Middle frontal gyrus (tissue), 1 donor: Measurements from ENCODE around the gene CPNE4.

ENCODE experiments used
- DNase-seq: peaks from one replicate; pipeline ENCODE4 v3.0.0-alpha.2; 2015; ENCODE audit warnings: low spot score; ENCODE audit errors: extremely low spot score

CPNE4 gene

DNA sequence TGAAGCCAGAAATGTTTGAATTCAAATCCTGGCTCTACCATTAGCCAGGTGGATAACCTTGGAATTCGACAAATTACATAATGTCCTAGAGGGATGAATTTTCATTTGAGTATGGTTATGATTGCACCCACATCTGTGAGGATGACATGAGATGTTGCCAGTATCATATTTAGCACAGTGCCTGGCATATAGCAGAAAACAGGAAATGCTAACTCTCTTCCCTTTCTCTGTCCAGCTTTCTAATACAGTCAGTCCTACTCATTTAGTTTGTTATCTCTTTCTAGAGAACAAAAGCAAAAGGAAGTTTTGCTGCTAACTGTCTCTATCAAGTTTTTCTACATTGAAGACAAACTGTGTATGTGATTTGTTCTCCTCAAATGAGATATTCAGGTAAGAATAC is 231.7 kb downstream of the CPNE4 start:
- no peak for DNase-seq

DNA sequence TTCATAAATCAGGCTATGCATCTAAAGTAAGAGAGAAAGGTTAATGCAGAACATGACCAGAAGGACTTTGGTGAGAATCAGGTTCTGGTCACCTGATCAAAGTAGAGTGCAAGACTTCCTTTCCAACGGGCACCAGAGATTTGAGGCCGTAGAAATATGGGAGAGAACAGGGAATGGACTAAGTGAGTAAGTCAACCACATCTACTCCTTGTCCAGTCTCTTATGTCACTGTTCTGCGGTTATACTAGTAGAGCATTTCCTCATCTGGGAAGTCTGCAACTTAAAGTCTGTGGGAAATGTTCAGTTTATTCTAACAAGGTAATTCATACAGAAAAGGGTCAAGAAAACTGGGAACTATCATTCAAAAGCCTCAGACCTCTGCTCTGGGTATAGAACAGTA is 232.8 kb downstream of the CPNE4 start:
- no peak for DNase-seq

DNA sequence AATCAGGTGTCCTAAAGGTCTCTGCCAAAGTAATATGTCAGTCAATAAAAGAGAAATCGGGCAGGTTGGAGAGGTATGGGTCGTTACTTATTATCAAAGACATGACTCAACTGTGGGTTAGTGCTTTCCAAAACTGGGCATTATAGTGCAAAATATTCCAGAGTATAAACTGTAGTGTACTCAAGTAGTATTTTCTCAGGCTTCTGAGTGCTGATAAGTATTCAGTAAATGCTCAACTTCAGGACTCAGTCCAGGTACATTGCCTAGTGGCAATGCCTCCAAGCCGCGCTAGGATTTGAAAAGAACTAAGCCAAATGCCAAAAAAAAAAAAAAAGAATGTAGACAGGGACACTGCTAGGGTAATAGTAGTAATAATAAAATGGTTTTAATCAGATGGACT is 233.2 kb downstream of the CPNE4 start:
- DNase-seq, result no peak

DNA sequence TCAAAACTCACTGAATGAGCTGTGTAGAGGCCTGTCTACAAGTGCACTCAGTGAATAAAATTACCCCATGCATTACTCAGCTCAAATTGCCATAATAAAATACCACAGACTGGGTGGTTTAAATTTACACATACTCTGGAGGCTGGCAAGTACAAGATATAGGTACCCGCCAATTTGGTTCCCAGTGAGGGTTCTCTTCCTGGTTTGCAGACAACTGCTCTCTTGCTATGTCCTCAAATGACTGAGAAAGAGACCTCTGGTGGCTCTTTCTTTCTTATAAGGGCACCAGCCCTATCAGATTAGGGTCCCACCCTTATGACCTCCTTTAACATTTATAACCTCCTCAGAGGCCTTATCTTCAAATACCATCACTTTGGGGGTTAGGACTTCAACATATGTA is 237.0 kb downstream of the CPNE4 start:
- no peak for DNase-seq

DNA sequence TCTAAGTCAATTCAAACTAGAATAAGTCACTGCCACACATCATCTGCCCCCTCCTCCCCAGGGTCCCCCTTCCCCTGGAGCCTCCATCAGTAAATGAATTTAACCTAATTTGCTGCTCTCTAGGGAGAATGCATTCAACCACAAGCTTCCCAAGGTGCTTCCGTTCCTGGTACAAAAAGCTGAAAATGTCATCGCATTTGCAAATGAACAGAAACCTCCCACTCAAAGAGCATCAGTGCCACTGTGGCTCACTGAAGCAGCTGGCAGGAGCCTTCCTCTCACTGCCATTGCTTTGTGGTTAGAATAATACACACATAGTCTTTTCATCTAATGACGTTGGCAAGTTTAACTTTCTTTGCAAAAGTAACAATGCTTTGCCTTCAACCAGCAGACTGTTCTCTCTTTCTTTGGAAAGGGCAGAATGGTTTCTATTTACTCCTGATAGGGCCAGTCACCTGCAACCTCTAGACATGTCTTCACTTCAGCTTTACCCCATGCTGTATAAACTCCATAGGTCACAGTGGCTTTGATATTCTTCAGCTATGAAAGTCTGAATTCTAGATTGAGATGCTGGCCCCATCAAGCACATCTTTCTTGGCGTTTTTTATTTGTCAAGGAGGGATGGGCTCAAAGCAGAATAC is 238.1 kb downstream of the CPNE4 start:
- DNase-seq, result no peak

DNA sequence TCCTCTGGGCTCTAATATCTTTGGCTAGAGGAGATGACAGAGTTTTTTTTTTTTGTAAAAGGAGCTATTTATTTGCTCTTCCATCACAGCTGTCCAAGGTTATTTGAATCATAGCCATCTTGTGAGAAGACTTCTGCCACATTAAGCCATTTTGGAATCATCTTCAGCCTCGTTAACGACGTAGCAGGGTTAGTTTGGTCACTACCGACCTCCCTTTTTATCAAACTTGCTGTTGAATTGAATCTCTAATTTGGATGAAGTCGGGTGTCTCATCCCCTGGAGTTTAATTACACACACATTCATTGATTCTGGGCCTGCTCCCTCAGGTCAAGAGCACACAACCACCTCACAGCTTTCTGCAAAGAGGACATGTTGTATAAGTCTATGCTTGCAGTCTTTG is 238.7 kb downstream of the CPNE4 start:
- DNase-seq, result no peak

DNA sequence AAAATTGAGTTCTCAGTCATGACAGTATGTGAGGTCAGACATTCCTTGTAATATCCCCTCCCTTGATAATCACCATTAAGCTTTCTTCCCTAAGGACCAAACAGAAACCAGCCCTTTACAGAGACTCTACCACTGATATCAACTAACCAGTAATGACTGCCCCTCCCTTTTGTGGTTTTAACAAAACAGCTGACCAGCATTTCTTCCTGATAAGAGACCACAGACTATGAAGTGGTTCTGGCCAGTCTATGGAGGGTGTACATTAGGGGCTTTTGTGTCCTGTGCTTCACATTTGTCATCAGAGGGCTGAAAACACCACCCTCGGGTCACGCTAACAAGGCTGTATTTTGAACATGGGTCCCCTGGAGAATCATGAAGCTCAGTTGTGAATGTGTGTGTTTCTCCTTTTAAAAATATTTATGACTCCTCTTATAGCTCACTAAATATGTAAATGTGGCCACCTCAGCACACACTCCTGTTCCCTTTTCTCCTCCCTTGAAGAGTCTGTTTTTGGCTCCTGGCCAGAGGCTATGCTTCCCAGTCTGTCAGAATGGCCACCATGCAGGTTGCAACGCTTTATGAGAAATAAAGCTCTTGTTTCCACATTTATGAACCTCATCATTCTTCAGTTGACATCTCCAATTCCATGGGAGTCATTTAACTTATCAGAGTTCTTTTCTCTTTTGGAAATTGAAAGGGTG is 239.3 kb downstream of the CPNE4 start:
- no peak for DNase-seq

DNA sequence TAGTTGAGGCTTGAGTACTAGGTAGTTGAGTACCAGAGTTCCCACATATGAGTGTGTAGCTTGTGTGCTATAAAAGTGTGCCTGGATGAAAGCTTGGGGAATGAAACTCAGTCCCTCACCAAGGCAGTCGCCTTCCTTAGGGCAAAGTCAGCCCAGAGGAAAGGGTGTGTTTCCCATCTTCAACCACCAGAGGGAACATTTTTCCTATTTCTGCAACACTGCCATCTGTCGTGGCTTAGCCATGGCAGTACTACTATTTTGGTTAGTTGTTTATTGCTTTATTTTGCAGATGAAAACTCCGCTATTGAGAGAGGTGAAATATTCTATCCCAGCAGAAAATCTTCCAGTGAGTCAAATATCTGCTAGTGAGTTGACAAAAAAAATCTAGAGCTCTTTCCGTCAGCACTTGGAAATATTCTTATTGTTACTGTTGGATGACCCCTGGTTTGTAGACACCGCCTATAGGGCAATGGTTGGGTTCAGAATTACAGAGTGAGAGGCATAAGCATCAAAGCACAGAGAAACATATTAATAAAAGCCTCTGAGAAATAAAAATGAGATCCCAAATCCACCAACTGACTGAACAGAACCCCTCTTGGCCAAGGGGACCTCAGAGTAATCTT is 239.9 kb downstream of the CPNE4 start:
- no peak for DNase-seq

DNA sequence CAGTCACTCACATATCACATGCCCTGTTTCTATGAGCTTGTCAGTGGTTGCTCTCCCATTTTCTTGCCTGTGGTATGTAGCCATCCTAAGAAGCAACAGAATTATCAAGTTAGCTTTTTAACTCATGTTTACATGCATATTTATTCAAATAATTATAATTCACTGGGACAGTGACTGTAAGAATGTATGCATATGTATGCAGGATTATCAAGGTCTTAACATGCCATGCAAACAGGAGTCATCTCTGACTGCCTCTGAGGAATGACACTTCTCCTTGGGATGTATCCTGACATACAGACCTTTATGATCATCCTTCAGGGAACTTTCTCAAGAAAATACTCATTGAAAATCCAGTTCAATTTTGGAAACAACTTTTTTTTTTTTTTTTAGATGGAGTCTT is 240.9 kb downstream of the CPNE4 start:
- no peak for DNase-seq

DNA sequence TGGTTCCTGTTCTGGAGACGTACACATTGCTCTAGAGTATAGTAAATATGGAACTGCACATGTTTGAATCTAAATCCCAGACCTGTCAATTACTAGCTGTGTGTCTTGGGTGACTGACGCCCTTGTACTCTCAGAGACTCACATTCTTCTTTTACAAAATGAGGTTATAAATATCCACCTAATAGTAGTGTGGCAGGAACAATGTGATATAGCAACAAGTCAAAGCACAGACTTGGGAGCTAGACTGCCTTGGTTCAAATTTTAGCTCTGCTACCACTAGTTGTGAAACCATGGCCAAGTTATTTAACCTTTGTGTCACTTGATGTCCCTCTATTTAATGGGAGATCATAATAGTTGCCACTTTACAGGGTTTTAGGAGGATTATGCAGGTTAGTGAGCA is 245.6 kb downstream of the CPNE4 start:
- no peak for DNase-seq

DNA sequence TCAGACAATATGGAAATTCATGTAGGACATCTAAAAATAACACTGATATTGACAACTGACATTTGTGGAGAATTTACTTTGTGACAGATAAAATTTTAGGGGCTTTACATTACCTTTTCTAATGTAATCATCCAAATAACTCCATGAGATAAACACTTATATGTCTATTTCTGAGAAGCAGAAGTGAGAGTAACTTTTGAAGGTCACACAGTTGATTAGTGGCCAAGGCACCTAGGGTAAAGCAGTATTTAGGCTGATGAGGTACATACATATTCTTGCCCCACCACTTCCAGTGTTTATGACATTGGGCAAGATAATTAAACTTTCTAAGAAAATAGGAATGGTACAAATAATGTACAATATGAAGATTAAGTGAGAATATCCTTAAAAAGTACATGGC is 248.4 kb downstream of the CPNE4 start:
- no peak for DNase-seq

DNA sequence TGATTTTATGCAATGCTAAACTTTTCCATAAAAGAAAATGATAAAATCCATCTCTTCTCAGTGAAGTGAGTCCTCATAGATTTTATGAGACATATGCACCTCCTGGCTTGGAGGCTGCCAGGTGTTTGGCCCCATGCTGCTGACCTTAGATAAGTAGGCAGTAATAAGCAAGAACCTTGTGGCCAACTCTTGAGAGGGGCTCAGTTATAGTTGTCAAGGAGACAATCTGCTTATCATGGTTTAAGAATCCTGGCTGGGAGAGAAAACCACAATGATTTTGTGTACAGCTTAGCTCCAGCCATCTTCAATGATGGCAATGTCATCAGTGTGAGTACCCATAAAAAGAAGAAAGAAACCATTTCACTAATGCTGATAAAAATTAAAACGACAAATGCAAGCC is 252.1 kb downstream of the CPNE4 start:
- DNase-seq, result no peak

DNA sequence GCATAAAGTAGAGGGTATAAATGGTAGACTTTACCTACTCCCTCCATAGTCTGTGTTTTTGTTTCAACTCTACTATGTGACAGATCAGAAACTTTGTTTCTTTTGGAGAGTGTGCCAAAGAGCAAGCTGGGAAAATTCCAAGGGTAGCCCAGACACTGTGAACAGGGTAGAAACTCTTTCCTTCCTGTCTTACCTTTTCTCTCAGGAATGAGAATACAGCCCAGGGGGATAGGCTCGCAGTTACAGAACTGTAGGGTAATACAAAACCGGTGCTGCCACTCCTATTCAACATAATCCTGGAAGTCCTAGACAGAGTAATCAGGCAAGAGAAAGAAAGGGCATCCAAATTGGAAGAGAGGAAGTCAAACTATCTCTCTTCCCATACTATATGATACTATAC is 256.3 kb downstream of the CPNE4 start:
- no peak for DNase-seq

DNA sequence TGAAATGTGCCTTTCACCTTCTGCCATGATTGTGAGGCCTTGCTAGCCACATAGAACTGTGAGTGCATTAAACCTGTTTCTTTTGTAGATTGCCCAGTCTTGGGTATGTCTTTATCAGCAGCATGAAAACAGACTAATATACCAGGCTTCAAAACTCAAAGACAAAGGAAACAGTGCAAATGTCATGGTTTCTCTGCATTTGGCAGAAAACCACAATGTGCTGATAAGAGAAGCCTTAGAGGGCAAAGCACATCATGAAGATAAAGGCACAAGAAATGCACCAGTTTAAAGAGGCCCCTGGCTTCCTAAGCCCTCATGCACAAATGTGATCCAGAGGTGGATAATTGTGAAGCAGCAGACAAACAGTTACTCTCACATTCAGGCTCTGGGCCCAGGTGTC is 259.2 kb downstream of the CPNE4 start:
- no peak for DNase-seq

DNA sequence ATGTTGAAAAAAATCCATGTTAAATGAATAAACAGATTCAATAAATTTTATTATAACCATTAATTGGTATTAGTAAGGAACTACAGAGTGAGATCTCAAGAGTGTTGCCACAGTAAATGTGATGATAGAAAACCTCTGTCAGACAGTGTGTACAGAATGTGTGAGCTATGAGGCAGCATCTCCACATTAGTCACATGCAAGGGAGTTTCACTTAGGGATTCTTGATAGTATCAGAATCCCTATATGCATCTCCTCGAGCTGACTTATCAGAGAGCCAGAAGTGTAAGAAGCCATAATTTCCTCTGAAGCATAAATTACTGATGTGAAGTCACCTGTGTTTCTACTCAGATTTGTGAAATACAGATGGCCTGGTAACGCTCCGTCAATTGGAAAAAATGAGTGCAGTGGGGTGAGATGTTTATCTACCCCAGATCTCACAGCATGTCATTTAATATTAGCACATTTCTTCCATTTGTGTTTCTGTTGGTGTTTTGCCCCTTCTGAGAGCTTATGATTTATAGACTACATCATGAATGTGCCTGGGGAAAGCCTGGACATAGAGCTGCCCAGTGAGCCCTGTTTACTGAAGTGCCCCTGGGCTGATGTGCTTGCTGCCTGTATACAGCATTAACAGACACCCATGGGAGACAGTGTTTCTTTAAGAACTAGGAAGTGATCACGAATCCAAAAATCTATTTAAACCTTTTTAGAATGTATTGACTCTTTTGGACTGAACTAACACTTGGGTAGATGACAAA is 262.4 kb downstream of the CPNE4 start:
- DNase-seq, result no peak

DNA sequence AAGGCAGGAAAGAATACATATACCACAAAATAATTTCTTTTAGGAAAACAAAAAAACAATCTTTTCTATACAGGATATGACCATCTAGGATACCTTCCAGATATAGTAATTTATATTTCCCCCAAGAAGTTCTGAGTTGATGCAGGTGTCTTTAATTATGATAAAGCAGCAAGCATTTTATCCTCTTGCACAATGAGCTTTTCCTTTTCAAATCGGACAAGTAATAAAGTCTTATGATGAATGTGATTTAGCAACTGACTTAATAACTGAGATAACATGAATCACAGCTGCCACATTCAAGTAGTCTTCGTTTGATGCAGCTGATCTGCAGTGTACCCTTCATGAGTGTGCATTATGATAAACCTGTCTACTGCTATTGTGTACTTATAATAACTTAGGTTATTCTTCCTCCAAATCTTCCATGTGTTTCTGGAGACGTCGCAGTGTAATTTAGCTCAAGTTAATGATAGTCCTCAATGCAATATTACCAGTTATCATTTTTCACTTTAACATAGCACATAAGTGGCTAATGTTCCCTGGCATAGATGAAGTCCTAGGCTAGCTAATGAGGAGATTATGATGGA is 271.7 kb downstream of the CPNE4 start:
- no peak for DNase-seq

DNA sequence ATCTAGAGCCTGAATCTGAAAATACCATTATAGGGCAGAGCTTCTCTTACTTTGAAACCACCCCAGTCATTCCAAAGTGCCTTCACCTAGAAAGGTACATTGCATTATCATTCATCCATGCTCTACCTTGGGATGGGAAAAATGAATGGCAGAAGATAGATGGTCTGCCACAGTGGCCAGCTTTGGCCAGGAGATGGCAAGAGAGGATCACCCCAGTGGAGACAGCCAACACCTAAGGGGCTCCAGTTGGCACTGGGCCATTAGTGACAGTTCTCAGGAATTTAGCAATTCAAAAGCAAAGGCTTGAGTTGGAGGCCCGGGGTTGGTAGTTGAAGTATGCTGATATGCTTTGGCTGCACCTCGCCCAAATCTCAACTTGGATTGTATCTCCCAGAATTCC is 278.4 kb downstream of the CPNE4 start:
- no peak for DNase-seq

DNA sequence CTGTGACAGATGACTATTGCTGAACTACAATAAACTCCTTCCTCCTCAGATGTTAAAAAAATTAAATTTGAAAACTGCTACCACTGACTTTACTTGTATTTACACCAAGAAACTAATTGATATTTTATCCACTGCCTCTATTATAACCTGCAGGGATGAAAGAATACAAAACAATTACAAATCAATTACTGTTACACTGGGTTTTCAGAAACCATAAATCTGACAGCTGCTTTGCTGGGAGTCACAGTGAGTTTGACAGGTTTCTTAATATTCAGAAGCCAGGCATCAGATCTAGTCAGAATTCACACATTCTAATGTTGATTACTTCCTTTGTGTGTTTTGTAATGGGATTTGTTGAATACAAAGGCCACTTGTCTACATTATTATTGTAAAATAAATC is 279.4 kb downstream of the CPNE4 start:
- DNase-seq, result no peak

DNA sequence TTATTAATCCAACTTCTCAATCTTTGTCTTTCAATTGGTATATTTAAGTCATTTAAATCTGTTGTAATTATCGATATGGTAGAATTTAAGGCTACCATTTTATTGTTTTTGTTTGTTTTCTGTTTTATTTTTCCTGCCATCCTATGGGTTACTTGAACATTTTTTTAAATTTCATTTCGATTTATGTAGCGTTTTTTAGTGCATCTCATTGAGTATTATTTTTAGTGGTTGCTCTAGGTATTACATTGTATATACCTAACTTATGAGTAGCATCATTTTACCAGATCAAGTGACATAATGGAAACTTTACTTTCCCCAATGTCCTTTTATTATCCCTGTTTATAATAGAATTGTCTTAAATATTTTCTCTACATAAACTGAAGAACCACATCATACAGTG is 284.6 kb downstream of the CPNE4 start:
- no peak for DNase-seq

DNA sequence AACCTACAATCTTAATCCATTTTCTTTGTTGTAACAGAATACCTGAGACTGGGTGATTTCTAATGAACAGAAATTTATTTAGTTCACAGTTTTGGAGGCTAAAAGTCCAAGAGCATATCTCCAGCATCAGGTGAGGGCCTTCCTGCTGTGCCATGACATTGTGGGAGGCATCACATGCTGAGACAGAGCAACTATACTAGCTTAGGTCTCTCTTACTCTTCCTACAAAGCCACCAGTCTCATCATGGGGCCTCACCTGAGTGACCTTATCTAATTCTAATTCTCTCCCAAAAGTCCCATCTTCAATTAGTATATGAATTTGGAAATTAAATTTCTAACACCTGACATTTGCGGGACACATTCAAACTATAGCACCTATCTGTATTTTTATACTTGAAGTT is 285.0 kb downstream of the CPNE4 start:
- no peak for DNase-seq

DNA sequence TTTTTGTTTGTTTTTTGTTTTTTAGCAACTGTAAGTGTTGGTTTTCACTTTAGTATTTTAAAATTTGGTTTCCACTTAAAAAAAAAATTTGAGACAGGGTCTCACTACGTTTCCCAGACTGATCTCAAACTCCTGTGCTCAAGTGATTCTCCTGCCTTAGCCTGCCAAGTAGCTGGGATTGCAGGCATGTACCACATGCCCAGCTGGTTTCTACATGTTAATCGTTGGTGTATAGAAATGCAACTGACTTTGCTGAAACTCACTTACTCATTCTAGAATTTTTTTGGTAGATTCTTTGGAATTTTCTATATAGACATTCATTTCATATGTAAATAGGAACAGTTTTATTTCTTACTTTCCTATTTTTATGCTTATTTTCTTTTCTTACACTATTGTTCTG is 287.3 kb downstream of the CPNE4 start:
- no peak for DNase-seq

DNA sequence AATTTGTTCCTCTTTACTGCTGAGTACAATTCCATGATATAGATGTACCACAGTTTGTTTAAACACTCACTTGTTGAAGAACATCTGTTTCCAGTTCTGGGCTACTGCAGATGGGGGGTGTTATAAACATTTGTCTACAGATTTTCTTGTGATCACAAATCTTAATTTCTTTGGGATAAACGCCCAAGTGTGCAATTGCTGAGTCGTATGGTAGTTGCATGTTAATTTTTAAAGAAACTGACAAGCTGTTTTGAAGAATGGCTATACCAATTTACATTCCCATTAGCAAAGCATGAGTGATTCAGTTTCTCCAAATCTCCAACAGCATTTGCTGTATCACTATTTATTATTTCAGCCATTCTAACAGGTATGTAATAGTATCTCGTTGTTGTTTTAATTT is 290.0 kb downstream of the CPNE4 start:
- no peak for DNase-seq
